GM20431 (cell line): Measurements from ENCODE around the gene CPN2.

Source experiments
- in situ Hi-C: fragments of 300-500 bp; cut with MseI, MboI; formaldehyde crosslinking; loops from one replicate; pipeline ENCODE4 v1.15.0; 2020; ENCODE audit warnings: low sequenced_read_pairs; ENCODE audit not compliant: unreplicated experiment

The CPN2 gene

GRCh38 chr3:194351080-194351672 lies at the start of gene CPN2:
Gene CPN2, minus strand, starts transcription at chr3:194351328. Its CDS starts 8,626 bp downstream, at chr3:194342702.
- in situ Hi-C loops = no loop called here

GRCh38 chr3:194399874-194400411 lies 48.8 kb upstream of the CPN2 start:
- in situ Hi-C loops = no loop called here

DNA sequence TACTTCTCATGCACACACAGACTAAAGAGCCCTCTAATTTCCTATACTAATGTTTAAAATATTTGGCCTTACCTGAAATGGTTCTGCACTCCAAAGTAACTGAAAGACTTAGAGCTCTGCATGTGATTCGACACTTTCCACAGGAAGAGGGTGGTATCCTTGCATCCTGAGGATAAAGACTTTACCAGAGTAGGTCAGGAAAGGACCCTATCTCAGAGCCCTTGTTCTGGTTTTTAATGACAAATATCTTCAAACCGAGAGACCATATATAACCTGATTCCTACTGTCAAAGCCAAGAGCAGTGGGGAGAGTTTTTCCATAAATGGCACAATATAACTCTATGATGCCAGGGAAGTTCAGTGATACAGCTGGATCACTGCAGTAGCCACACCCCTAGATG lies 48.0 kb upstream of the CPN2 start, which contains the start of gene GP5:
GP5 (minus strand) TSS at position 101 of the 400 bp plus-strand sequence. CDS start 984 bp downstream, outside the sequence.
- in situ Hi-C loops = no loop called here

DNA sequence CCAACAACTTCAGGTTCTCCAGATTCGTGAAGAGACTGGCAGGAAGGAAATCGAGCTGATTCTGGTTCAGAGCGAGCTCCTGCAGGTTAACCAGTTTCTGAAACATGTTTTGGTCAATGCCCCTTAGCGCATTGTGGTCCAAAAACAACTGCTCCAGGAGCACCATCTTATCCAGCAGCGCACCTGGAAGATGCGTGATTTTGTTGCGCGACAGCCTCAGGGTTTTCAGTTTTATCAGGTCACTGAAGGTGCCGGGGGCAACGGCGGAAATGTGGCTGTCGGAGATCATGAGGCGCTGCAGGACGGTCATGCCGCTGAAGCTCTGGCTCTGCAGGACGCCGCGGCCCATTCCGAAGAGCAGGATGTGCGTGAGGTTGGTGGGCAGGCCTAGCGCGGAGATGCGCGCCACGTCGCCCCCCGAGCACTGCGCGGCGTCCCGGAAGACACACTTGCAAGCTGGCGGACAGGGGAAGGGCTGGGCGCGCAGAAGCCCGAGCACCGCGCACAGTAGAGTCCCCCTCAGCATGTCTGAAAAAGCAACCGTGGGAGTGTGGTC lies 46.7 kb upstream of the CPN2 start:
- in situ Hi-C loops = no loop called here

DNA sequence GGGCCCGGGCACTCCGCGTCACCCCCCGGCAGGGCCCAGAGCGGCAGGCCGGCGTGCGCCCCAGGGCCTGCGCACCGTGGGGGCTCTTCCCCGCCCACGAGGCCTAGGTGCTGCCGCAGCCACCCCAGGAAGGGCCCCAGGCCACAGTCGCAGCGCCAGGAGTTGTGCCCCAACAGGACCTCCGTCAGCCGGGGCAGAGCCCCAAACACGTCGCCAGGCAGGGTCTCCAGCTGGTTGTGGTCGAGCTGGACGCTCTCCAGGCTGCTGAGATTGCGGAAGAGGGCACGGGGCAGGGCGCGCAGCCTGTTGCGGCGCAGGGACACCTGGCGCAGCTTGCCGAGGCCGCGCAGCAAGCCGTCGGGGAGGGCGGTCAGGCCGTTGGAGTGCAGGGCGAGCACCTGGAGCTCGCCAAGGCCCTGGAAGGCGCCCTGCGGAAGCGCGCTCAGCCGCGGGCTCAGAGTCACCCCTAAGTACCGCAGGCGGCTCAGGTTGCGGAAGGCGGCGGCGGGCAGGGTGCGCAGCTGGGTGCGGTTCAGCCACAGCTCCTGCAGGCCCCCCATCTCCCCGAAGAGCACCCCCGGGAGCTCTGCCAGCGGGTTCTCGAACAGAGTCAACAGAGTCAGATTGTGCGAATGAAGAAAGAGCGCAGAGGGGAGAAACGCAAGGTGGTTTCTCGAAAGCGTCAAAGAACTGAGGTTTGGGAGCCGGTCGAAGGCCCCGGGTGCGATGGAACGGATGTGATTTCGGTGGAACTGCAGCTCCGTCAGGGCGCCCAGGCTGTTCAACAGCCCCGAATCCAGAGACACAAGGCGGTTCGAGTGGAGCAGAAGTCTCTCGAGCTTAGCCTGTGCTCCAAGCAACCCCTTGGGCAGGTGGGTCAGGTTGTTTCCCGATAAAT lies 46.0 kb upstream of the CPN2 start:
- in situ Hi-C loops = no loop called here

- in situ Hi-C loops = no loop called here
These were observed 45.4 kb upstream of the CPN2 start for GRCh38 chr3:194396539-194396858.

DNA sequence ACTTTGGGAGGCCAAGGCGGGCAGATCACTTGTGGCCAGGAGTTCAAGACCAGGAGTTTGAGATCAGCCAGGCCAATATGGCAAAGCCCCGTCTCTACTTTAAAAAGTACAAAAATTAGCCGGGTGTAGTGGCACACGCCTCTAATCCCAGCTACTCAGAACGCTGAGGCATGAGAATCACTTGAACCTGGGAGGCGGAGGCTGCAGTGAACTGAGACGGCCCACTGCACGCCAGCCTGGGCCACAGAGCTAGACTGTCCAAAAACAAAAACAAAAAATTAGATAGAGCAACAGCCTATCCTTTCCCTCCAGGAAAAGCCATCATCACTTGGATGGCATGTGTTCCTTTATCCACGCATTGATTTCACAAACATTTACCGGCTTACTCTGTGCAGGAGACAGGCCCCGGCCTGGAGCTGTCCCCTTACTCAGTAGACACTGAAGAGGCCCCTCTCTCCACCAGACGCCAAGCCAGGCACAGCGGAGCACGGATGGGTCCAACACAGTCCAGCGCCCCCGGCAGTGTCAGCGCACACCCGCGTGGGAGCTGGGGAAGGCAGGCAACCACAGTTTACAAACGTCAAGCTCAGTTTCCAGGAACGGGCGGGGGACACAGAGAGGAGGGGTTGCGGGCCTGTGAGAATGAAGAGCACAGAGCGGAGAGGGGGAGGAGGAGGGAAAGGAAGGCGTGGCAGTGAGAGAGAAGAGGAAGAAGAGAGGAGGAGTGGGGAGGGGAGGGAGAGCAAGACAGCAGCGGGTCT lies 44.8 kb upstream of the CPN2 start:
- in situ Hi-C loops = no loop called here

GRCh38 chr3:194395212-194395611 lies 44.1 kb upstream of the CPN2 start:
- in situ Hi-C loops = no loop called here

DNA sequence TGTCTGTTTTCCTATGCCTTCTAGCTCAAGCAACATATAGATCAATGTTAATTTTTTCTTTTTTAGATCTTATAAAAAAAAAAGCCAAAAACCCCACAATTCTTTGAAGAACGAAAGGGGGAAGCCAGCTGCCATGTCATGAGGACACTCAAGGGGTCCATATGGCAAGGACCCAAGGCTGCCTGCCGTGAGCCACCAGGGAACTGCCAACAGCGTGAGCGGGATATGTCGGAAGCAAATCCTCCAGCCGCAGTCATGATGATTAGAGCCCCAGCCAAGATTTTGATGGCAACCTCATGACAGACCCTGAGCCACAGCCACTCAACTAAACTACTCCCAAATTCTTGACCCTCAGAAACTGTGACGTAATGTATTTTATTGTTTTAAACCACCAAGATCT lies 41.4 kb upstream of the CPN2 start:
- in situ Hi-C loops = no loop called here

DNA sequence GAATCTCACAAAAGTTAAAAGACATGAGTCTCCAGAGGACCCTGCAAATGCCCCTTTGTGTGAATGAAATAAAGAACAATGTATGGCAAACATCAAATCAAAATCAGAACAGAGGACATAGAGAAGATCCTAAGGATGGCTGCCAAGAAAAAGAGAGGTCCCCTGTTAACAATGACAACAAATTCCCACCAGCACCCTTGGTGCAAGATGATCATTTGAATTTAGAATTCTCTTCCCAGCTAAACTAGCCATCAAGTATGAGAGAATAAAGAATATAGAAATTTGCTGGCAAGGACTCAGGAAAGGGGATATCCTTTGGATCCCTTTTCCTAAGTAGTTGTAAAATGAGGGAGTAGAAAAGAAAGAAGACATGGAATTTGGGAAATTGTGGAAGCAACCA lies 39.7 kb upstream of the CPN2 start:
- in situ Hi-C loops = no loop called here

DNA sequence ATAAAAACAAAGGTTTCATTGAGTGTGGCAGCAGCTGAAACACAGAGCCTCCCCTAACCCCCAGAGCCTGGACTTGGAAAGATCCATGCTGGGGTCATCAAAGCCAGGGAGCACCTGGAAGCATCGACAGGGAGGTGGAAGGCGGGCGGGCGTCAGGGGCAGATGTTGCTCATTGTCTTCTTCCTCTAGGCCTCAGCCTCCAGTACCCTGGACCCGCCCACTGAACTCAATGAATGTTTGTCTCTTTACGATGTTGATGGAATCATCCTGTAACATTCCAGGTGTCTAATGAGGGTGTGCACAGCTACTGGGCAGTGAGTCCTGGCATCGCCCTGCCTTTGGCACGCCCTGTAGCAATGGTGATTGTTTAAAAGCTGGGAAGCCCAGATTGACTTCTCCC lies 38.1 kb upstream of the CPN2 start:
- in situ Hi-C loops = no loop called here

GRCh38 chr3:194387926-194388418 lies 36.8 kb upstream of the CPN2 start:
- in situ Hi-C loops = no loop called here

- in situ Hi-C loops = no loop called here
These were observed 36.1 kb upstream of the CPN2 start for GRCh38 chr3:194387276-194387675.

GRCh38 chr3:194386648-194387047 lies 35.5 kb upstream of the CPN2 start:
- in situ Hi-C loops = no loop called here

DNA sequence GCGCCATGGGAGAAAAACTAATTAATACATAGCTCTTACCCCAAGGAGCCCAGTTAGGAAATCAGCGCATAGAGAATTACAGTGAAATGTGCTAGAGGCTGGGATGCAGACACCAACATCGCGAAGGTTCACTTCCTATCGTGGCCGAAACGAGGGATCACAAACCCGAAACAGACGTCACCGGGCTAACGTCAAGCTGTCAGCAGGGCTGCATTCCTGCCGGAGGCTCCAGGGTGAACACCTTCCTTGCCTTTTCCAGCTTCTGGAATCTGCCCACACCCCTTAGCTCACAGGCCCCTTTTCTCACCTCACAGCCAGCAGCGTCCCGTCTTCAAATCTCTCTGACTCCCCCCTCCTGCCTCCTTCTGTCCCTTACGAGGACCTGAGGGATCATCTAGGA lies 34.9 kb upstream of the CPN2 start:
- in situ Hi-C loops = no loop called here

GRCh38 chr3:194384569-194385001 lies 33.5 kb upstream of the CPN2 start:
- in situ Hi-C loops = no loop called here

GRCh38 chr3:194384156-194384555 lies 33.0 kb upstream of the CPN2 start:
- in situ Hi-C loops = no loop called here

- in situ Hi-C loops = no loop called here
These were observed 32.3 kb upstream of the CPN2 start for GRCh38 chr3:194383276-194383940.

- in situ Hi-C loops = no loop called here
These were observed 31.7 kb upstream of the CPN2 start for GRCh38 chr3:194382892-194383223.
